DMS 273 (cell line): ENCODE measurements around the gene SLF1.
"Not testable (repeated sequence)": the region's sequence is repeated elsewhere in the genome, so short reads cannot be mapped to it uniquely, and the experiment has no call there.

Experiments used
- DNase-seq: peaks from one replicate; lab custom pipeline; 2025; ENCODE audit not compliant: unreplicated experiment; lab: John Stamatoyannopoulos, UW

SLF1 gene

GRCh38 chr5:94618493-94619328 lies at the start of gene SLF1, which contains the start of gene KIAA0825:
SLF1 (plus strand) TSS chr5:94618669; CDS start chr5:94628811, 10,142 bp downstream.
KIAA0825 (minus strand) TSS chr5:94618604; CDS start chr5:94537126, 81,478 bp downstream.
- peak; percentile 96 for DNase-seq

- no peak for DNase-seq
These were observed 47.1 kb upstream of the SLF1 start for GRCh38 chr5:94571415-94571814.

GRCh38 chr5:94573349-94573748 lies 45.1 kb upstream of the SLF1 start:
- not testable (repeated sequence) for DNase-seq

- no peak for DNase-seq
These were observed 43.3 kb upstream of the SLF1 start for GRCh38 chr5:94575196-94575595.

- DNase-seq: no peak
These were observed 40.8 kb upstream of the SLF1 start for GRCh38 chr5:94577466-94578245.

GRCh38 chr5:94595281-94595840 lies 23.1 kb upstream of the SLF1 start:
- DNase-seq: no peak

- peak; percentile 62 for DNase-seq
These were observed 4.9 kb upstream of the SLF1 start for GRCh38 chr5:94613583-94613982.

- DNase-seq: no peak
These were observed 4.2 kb upstream of the SLF1 start for GRCh38 chr5:94614156-94614805.

GRCh38 chr5:94615862-94616261 lies 2.6 kb upstream of the SLF1 start:
- DNase-seq: no peak

- peak; percentile 83 for DNase-seq
These were observed 408 bp upstream of the SLF1 start for GRCh38 chr5:94618029-94618492.

- DNase-seq: no peak
These were observed 1.8 kb downstream of the SLF1 start for GRCh38 chr5:94620256-94620655.

GRCh38 chr5:94621763-94622162 lies 3.3 kb downstream of the SLF1 start:
- no peak for DNase-seq

- DNase-seq: no peak
These were observed 4.5 kb downstream of the SLF1 start for GRCh38 chr5:94623011-94623410.

- DNase-seq: no peak
These were observed 5.4 kb downstream of the SLF1 start for GRCh38 chr5:94623877-94624276.

GRCh38 chr5:94627191-94627590 lies 8.7 kb downstream of the SLF1 start:
- no peak for DNase-seq

- no peak for DNase-seq
These were observed 13.6 kb downstream of the SLF1 start for GRCh38 chr5:94632024-94632423.

GRCh38 chr5:94640176-94640575 lies 21.7 kb downstream of the SLF1 start:
- no peak for DNase-seq

GRCh38 chr5:94645053-94645452 lies 26.6 kb downstream of the SLF1 start:
- DNase-seq: no peak

- no peak for DNase-seq
These were observed 28.3 kb downstream of the SLF1 start for GRCh38 chr5:94646758-94647157.

GRCh38 chr5:94649874-94650273 lies 31.4 kb downstream of the SLF1 start:
- DNase-seq: no peak

GRCh38 chr5:94658272-94658671 lies 39.8 kb downstream of the SLF1 start:
- DNase-seq: no peak
